GM12874 (cell line): ENCODE results near the gene PPP1R16B.

ENCODE experiments used
- CTCF ChIP-seq: IDR thresholded peaks from 2 replicates; pipeline ENCODE4 v1.5.1; 2011; ENCODE audit warnings: low read depth, mild to moderate bottlenecking, control low read depth, low read length, moderate library complexity; ENCODE audit not compliant: insufficient read depth

PPP1R16B gene

GRCh38 chr20:38969708-38970107 is 164.2 kb downstream of the PPP1R16B start:
- TF ChIP-seq CTCF: no peak

- no peak for TF ChIP-seq CTCF
Observed at GRCh38 chr20:38970302-38970701, 164.8 kb downstream of the PPP1R16B start.
